ENCODE data around the gene SLC44A4.
"Not testable (repeated sequence)": the region's sequence is repeated elsewhere in the genome, so short reads cannot be mapped to it uniquely, and the experiment has no call there.

SLC44A4 gene

DNA sequence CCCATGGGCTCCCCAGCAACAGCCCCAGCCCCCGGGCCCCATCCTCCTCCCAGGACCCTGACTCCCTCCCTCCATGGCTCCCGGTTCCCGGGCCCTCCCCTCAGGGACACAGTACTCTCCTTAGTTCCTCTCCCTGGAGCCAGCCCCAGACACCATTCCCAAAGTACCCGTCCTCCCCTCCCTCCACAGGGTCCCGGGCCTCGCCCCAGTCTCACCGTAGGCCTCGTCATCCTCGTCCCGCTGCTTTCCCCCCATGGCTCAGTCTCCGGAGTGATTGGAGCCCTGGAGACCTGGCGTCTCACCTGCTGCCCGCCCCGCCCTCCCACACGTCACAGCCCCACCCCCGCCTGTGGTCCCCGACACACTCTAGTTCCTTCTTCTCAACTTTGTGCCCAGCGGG is at the start of gene SLC44A4:
SLC44A4 (minus strand) TSS at position 272 of the 400 bp plus-strand sequence; CDS start at position 255, 17 bp downstream.
- DNase-seq (ENCODE audit: low spot score): no peak

DNA sequence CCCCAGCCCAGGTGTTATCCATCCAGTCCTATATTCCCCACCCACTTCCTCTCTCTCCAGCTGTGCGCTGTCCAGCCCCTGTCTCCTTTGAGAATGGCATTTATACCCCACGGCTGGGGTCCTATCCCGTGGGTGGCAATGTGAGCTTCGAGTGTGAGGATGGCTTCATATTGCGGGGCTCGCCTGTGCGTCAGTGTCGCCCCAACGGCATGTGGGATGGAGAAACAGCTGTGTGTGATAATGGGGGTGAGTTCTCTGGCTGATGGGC is 49.8 kb upstream of the SLC44A4 start:
- DNase-seq (ENCODE audit: low spot score): no peak

DNA sequence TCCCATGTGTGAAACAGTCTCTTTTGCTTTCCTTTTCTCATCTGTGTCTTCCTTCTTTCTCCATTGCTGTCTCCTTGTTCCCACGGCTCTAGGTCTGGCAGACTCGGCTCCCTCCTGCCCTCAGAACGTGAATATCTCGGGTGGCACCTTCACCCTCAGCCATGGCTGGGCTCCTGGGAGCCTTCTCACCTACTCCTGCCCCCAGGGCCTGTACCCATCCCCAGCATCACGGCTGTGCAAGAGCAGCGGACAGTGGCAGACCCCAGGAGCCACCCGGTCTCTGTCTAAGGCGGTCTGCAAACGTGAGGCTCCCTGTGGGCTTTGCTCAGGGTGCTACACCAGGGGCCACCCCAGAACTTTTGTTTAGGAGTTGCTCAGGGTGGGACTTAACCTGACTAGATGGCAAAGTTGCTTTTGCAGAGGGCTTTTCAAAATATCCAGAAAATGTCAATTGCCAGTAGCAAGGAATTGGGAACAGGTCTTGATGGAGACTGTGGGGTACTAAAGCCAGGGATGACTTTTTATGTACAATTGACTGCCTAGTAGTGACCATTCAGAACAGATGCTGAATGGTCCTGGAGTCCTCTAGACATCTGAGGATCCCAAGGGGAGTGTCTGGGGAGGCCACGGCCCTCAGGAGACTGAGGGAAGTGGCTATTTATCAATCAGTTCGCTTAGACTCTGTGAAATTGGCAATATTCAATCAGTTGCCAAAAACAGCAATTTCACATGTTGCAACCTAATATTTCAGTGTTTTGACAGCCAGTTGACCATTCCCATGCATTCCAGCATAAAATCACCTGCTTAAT is 49.3 kb upstream of the SLC44A4 start:
- no peak for DNase-seq (ENCODE audit: low spot score)

DNA sequence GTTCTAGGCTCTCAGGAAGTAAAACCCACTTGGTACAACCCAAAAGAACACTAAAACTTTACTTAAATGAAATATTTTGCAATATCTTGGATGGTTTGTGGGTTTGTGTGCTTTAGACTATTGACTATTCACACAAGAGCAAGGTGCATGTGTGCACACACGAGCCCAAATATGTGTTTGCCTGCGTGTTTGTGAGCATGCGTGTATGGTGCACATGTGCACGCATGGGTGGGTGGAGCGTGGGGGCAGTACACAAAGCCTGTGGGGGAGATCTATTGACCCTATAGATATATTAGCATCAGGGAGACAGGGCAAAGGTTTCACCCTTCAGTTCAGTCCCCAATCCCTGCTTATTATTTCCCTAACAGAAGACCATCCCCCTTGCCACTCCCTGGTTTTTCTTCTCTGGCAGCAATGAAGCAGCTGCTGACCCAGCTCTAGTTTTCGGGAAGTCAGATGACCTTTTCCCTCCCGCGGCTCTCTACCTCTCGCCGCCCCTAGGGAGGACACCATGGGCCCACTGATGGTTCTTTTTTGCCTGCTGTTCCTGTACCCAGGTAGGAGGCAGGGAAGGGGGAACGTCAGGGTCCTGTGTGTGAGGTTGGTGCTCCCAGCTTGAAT is 48.6 kb upstream of the SLC44A4 start, which contains the start of gene C2:
C2 (plus strand) TSS at position 476 of the 621 bp plus-strand sequence; CDS start at position 512, 36 bp downstream.
- DNase-seq (ENCODE audit: low spot score): no peak

DNA sequence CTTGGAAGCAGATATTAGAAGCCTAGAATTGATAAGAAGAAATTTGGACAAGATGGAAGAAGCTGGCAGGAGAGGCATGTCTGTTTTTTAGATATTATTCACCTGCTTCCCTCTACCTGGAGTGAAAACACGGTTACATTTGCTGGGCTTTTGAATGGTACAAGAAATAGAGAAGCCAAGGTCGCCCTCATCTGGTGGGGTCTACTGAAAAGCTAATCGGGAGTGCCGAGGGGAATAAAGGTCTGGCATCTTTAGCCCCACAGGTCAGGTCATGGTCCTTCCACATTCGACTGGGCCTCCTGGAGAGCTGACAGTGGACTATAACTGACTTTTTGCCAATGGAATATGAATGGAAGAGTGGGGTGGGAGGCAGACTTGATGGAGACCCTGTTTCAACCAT is 44.1 kb upstream of the SLC44A4 start:
- DNase-seq (ENCODE audit: low spot score): peak; percentile 37

DNA sequence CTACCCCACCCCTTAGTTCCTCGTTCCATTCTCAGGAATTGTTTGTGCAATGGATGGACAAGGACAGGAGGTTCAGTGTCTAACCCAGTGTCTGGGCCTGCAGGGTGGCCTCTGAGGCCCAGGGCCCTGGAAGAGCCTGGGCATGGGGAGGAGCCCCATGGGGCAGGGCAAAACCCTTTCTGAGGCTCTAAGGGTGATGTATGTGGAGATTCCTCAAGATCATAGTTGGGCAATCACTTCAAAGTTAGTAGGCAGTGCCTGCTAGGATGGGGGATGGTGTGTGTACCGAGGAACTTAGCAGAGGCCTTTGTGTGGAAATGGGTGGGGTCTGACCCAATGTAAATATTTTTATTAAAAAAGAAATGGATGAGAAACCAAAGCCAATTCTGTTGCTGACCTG is 42.0 kb upstream of the SLC44A4 start:
- no peak for DNase-seq (ENCODE audit: low spot score)

DNA sequence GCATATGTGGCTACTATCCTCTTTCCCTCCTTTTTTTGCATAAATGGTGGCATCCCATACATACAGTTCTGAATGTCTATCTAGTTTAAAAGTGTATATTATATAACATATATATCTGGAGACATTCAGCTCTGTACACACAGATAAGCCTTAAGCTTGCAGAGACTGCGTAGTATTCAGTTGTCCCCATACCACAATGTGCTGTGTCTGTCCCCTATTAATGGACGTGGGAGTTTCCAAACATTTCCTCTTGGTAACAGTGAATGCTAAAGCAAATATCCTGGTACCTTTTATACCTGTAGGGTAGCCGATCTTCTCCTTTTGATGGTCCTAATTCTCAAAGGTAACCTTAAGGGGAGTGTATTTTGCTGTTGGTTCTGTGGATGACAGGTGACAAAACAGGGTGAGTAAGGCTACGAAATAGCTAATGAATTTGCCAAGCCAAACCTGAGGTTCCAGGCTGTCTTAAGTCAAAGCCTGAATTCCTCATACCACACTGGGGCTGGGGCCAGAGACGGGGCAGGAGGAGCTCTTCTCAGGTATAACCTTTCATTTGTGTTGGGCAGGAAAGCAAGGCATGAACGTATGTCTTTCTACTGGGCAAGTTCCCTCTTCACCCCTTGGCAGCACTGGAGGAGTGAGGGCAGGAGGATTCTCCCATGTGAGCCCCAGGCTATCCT is 41.0 kb upstream of the SLC44A4 start:
- DNase-seq (ENCODE audit: low spot score): no peak

DNA sequence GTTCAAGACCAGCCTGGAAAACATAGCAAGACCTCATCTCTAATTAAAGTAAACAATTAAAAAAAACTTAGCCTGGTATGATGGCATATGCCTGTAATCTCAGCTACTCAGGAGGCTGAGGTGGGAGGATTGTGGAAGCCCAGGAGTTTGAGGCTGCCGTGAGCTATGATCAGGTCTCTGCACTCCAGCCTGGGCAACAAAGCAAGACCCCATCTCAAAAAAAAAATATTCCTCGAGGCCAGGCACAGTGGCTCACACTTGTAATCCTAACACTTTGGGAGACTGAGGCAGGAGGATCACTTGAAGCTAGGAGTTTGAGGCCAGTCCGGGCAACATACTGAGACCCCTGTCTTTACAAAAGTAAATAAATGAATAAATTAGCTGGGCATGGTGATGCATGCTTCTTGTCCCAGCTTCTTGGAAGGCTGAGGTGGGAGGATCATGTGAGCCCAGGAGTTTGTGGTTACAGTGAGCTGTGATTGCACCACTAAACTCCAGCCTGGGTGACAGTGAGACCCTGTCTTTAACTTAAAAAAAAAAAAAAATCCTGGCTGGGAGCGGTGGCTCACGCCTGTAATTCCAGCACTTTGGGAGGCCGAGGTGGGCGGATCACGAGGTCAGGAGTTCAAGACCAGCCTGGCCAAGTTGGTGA is 39.4 kb upstream of the SLC44A4 start:
- no peak for DNase-seq (ENCODE audit: low spot score)

DNA sequence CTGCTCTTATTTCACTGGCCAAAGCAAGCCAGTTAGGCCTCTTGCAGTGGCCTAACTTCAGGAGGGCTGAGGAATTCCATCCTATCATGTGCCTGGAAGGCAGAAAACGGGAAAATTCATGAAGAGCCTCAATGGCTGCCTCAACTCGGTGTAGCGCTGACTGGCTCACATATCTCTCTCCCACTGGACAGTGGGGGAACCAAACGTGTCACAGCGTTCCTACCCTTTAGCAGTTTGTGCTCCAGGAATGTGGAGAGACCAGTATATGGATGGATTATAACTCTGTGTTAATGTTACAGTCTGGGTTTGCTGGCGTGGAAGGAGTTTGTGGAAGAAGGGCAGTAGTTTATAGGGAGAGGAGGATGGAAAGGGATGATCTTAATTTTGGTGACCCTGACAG is 37.0 kb upstream of the SLC44A4 start:
- no peak for DNase-seq (ENCODE audit: low spot score)

DNA sequence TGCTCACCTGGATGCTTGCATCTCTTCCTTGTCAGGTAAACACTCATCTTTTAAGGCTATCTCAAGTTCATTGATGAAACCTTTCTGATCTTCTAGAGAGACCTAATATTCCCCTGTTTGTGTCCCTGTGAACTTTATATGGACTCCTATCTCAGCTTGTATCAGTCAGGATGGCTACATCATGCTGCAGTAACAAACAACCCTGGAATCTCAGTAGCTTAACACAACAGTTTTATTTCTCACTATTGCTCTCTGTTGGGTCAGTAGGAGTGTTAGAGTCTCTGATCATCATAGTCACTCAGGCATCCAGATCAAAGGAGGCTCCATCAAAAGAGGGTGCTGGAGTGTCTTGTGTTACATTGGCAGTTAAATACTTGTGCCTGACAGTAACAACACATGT is 36.6 kb upstream of the SLC44A4 start:
- DNase-seq (ENCODE audit: low spot score): no peak

DNA sequence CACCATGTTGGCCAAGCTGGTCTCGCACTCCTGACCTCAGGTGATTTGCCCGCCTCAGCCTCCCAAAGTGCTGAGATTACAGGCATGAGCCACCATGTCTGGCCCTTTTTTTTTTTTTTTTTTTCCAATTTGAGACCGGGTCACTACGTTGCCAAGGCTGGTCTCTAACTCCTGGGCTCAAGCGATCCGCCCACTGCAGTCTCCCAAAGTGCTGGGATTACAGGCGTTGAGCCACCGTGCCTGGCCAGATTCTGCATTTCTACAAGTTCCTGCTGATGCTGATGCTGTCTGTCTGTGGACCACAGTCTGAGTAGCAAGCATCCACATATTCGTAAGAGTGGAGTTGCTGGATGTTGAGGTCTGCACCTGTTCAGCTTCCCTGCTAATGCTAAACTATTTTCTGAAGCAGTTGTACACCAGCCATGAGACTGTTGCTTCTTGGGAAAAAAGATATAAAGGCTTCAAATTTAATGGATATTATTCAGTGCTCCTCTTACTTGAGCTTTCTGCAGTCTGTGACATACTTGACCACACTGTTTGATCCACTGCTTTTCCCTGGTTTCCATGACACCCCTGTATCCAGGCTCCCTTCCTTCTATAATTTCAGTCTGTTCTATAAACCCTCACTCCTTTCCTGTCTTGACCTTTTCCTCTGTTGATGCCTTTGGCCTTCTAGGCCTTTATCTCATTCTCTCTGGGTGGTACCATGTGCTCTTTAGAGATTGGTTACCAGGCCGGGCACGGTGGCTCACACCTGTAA is 33.2 kb upstream of the SLC44A4 start:
- no peak for DNase-seq (ENCODE audit: low spot score)

DNA sequence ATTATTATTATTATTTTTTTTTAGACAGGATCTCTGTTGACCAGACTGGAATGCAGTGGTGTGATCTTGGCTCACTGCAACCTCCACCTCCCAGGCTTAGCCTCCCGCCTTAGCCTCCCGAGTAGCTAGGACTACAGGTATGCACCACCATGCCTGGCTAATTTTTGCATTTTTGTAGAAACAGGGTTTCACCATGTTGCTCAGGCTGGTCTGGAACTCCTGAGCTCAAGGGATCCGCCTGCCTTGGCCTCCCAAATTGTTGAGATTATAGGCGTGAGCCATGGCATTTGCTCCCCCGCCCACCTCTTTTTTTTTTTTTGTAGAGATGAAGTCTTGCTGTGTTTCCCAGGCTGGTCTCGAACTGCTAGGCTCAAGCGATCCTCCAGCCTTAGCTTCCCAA is 30.5 kb upstream of the SLC44A4 start:
- DNase-seq (ENCODE audit: low spot score): not testable (repeated sequence)

DNA sequence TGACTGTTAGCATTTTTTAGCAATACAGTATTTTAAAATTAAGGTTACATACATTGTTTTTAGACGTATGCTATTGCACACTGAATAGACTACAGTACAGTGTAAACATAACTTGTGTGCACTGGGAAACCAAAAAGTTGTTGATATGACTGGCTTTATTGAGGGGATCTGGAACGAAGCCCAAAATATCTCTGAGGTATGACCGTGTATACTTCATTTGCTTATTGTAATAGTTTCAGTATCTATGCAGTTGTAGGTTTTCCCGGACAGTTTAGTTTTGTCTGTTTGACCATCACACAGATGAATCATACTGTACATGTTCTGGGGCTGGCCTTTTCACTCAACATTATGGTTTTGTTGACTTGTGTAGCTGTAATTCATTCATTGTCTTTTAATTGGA is 30.0 kb upstream of the SLC44A4 start:
- no peak for DNase-seq (ENCODE audit: low spot score)

DNA sequence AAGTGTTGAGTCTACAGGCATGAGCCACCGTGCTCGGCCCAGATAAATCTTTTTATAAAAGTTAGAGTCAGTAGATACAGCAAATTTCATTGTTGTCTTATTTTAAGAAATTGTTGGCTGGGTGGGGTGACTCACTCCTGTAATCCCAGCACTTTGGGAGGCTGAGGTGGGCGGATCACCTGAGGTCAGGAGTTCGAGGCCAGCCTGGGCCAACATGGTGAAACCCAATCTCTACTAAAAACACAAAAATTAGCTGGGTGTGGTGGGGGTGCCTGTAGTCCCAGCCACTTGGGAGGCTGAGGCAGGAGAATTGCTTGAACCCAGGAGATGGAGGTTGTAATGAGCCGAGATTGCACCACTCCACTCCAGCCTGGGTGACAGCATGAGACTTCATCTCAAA is 29.5 kb upstream of the SLC44A4 start:
- not testable (repeated sequence) for DNase-seq (ENCODE audit: low spot score)

DNA sequence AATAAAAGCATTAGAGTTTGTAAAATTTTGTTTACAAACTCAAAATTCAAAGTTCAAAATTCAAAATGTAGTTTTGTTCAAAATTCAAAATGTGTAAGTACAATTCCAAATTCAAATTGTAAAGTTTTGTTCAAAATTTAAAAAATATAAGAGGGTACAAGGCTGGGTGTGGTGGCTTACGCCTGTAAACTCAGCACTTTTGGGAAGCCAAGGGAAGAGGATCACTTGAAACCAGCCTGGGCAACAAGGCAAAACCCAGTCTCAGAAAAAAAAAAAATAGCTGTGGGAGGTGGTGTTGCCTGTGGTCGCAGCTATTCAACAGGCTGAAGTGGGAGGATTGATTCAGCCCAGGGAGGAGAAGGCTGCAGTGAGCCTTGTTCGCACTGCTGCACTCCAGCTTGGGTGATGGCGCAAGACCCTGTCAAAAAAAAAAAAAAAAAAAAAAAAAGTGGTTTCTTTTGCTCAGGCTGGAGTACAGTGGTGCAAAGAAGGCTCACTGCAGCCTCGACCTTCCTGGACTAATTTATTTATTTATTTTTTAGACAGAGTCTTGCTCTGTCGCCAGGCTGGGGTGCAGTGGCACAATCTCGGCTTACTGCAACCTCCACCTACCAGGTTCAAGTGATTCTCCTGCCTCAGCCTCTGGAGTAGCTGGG is 28.5 kb upstream of the SLC44A4 start:
- no peak for DNase-seq (ENCODE audit: low spot score)

DNA sequence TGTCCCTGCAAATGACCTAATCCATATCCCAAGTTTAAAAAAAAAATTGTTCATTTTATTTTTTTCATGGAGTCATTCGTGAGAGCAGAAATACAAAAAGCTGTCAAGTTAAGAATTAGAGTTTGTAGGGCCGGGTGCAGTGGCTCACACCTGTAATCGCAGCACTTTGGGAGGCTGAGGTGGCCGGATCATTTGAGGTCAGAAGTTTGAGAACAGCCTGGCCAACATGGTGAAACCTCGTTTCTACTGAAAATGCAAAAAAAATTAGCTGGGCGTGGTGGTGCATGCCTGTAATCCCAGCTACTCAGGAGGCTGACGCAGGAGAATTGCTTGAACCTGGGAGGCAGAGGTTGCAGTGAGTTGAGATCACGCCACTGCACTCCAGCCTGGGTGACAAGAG is 27.9 kb upstream of the SLC44A4 start:
- DNase-seq (ENCODE audit: low spot score): not testable (repeated sequence)

DNA sequence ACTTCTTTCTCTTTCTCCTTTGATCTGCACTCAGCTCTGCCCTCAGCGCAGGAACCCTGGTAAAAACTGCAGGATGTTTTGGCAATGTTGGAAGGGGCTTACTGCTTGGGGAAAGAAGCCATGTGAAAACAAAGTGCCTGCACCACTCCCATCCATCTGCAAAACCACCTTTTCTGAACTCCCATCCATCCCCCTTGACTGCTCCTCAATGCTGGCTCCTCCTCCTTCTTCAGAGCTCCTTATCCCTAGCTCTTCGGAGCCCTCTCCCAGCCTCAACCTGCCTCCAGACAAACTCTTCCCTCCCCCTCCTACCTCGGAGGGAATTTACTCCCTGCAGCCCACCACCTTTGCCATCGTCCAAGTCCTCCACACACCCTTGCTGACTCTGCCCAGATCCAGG is 27.3 kb upstream of the SLC44A4 start:
- no peak for DNase-seq (ENCODE audit: low spot score)

DNA sequence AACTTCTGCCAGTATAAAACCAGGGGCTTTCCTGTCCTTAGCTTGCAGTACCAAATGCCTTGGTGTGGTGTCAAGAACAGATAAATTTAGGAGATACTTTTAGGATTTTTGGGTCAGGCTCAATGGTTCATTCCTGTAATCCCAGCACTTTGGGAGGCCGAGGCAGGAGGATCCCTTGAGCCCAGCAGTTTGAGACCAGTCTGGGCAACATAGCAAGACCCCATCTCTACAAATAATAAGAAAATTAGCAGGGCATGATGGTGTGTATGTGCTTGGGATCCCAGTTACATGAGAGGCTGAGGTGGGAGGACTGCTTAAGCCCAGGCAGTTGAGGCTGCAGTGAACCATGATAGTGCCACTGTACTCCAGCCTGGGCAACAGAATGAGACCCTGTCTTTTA is 26.2 kb upstream of the SLC44A4 start:
- no peak for DNase-seq (ENCODE audit: low spot score)

DNA sequence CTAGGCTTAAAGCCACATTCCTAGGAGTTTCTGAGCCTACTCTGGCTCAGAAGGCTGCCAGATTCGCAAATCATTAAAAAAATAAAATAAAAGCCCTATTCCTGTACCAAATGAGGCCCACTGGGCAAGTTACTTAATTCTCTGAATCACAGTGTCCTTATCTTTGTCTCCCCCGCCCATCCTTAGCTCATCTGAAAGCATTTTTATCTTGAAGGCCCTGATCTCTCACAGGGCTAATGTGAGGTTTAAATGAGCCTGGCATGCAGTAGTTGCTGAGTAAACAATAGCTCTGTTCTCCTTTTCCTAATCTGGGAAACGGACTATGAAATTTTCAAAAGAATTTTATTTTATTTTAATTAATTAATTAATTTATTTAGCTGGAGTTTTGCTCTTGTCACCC is 25.2 kb upstream of the SLC44A4 start:
- no peak for DNase-seq (ENCODE audit: low spot score)

DNA sequence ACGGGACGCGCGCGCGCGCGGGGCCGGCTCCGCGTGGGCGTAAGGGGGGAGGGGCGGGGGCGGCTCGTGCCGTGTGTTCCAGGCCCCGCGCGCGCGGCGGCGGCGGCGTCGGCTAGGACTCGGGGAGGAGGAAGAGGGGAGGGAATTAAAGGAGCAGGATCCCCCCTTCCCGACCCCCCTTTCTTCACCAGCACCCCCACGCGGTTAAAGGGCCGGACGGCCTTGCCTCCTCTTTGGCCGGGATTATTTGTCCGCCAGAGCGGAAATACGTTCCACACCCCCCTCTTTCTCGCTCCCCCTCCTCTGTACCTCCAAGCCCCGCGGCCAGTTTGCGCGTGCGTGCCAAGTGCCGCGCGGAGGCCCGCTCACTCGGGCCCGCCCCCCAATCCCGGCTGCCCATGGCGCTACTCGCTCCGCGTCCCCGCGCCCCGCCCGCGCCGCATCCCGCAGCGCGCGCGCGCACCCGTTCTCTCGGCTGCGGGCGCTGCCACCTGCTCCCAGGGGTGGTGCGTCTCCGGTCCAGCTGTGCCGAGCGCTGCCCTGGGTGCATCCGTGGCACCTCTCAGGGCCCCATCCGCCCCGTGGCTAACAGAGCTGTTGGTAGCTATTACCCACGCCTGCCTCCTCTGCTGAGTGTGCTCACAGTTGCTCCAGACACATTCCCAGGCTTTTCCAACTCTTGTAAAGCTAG is 23.3 kb upstream of the SLC44A4 start, which contains the start of gene ZBTB12:
ZBTB12 (minus strand) TSS at position 134 of the 691 bp plus-strand sequence. CDS start 781 bp downstream, outside the sequence.
- DNase-seq (ENCODE audit: low spot score): peak; percentile 92
